Measurements from ENCODE around the gene NR4A1. TPM values are rescaled to one million over a fixed set of nuclear protein-coding genes. Genes with fewer than 3 reads are reported as not detected.

Gene NR4A1
- total RNA-seq, 1 experiment from 2014 or later = 26.9 TPM

DNA sequence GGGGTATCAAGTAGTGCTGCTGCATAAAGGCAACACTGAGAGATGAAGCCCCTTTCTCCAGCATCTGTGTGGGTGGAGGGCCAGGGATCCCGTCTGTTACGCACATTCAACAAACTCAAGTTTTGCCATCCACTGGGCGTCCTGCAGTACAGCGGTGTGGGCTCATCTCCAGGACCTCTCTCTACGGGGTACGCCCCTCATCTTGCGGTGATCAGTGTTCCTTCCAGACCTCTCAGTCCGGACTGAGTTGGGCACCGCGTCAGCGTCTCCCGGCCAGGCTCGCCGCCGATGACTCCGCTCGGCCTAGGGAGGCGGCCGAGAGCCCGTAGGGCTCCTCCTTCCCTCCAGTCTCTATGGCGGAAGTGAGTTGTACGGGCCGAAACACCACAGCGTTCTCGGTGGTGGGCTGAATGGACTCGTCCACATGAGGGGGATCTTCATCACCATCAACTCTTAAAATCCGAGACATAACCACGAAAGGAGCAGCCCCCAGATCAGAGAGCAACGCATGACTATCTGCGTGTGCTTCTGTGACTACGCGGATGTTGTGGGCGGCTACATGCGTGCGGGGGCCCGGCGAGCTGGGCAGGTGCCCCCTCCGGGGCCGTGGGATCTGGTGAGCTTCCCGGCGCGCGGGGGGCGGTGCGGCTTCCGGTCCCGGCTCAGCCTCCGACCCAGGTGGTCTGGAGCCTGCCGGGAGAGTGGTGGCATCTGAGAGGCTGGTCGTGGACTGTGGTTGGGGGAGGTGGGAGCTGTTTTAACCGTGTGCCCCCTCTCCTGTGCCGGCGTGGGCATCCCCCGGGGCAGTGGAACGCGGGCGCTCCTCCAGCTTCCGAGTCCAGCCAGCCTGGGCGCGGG lies 18.3 kb downstream of the NR4A1 start, which contains the start of gene ATG101 (continued):
- TF ChIP-seq, protein P1, sequence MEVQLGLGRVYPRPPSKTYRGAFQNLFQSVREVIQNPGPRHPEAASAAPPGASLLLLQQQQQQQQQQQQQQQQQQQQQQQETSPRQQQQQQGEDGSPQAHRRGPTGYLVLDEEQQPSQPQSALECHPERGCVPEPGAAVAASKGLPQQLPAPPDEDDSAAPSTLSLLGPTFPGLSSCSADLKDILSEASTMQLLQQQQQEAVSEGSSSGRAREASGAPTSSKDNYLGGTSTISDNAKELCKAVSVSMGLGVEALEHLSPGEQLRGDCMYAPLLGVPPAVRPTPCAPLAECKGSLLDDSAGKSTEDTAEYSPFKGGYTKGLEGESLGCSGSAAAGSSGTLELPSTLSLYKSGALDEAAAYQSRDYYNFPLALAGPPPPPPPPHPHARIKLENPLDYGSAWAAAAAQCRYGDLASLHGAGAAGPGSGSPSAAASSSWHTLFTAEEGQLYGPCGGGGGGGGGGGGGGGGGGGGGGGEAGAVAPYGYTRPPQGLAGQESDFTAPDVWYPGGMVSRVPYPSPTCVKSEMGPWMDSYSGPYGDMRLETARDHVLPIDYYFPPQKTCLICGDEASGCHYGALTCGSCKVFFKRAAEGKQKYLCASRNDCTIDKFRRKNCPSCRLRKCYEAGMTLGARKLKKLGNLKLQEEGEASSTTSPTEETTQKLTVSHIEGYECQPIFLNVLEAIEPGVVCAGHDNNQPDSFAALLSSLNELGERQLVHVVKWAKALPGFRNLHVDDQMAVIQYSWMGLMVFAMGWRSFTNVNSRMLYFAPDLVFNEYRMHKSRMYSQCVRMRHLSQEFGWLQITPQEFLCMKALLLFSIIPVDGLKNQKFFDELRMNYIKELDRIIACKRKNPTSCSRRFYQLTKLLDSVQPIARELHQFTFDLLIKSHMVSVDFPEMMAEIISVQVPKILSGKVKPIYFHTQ (CRISPR knock-in tag; IDR thresholded peaks at IDR 0.05) = no peak
- TF ChIP-seq GABPB1 (CRISPR knock-in tag; IDR thresholded peaks at IDR 0.05) (peak; percentile 72; the same call in 1 of the 2 replicates), CBFB (CRISPR knock-in tag; IDR thresholded peaks at IDR 0.05; ENCODE audit: low read depth) (no peak), NR2C2 (CRISPR knock-in tag; IDR thresholded peaks at IDR 0.05) (no peak), MXD4 (CRISPR knock-in tag; IDR thresholded peaks at IDR 0.05; ENCODE audit: borderline replicate concordance) (no peak), GTF2I (CRISPR knock-in tag; conservative IDR thresholded peaks at IDR 0.05) (no peak), FOXJ3 (CRISPR knock-in tag; IDR thresholded peaks at IDR 0.05; ENCODE audit: borderline replicate concordance) (no peak), PREB (CRISPR knock-in tag; IDR thresholded peaks at IDR 0.05; ENCODE audit: borderline replicate concordance) (no peak)
- TF ChIP-seq, protein P2, sequence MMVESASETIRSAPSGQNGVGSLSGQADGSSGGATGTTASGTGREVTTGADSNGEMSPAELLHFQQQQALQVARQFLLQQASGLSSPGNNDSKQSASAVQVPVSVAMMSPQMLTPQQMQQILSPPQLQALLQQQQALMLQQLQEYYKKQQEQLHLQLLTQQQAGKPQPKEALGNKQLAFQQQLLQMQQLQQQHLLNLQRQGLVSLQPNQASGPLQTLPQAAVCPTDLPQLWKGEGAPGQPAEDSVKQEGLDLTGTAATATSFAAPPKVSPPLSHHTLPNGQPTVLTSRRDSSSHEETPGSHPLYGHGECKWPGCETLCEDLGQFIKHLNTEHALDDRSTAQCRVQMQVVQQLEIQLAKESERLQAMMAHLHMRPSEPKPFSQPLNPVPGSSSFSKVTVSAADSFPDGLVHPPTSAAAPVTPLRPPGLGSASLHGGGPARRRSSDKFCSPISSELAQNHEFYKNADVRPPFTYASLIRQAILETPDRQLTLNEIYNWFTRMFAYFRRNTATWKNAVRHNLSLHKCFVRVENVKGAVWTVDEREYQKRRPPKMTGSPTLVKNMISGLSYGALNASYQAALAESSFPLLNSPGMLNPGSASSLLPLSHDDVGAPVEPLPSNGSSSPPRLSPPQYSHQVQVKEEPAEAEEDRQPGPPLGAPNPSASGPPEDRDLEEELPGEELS (CRISPR knock-in tag; IDR thresholded peaks at IDR 0.05) = peak; percentile 83
- TF ChIP-seq, protein P3, sequence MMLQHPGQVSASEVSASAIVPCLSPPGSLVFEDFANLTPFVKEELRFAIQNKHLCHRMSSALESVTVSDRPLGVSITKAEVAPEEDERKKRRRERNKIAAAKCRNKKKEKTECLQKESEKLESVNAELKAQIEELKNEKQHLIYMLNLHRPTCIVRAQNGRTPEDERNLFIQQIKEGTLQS (CRISPR knock-in tag; conservative IDR thresholded peaks at IDR 0.05) = no peak
- TF ChIP-seq, protein P4, sequence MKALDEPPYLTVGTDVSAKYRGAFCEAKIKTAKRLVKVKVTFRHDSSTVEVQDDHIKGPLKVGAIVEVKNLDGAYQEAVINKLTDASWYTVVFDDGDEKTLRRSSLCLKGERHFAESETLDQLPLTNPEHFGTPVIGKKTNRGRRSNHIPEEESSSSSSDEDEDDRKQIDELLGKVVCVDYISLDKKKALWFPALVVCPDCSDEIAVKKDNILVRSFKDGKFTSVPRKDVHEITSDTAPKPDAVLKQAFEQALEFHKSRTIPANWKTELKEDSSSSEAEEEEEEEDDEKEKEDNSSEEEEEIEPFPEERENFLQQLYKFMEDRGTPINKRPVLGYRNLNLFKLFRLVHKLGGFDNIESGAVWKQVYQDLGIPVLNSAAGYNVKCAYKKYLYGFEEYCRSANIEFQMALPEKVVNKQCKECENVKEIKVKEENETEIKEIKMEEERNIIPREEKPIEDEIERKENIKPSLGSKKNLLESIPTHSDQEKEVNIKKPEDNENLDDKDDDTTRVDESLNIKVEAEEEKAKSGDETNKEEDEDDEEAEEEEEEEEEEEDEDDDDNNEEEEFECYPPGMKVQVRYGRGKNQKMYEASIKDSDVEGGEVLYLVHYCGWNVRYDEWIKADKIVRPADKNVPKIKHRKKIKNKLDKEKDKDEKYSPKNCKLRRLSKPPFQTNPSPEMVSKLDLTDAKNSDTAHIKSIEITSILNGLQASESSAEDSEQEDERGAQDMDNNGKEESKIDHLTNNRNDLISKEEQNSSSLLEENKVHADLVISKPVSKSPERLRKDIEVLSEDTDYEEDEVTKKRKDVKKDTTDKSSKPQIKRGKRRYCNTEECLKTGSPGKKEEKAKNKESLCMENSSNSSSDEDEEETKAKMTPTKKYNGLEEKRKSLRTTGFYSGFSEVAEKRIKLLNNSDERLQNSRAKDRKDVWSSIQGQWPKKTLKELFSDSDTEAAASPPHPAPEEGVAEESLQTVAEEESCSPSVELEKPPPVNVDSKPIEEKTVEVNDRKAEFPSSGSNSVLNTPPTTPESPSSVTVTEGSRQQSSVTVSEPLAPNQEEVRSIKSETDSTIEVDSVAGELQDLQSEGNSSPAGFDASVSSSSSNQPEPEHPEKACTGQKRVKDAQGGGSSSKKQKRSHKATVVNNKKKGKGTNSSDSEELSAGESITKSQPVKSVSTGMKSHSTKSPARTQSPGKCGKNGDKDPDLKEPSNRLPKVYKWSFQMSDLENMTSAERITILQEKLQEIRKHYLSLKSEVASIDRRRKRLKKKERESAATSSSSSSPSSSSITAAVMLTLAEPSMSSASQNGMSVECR (CRISPR knock-in tag; IDR thresholded peaks at IDR 0.05; ENCODE audit: borderline replicate concordance) = no peak

- POLR2A ChIA-PET = interaction anchor here (0.7 to 4.2 kb wide), 5 partner anchors 11 to 50 kb away, joined by 3 to 17 read pairs (median 7); no protein-coding TSS in a partner anchor
- peak overlapping the region; percentile 97 for H3K4me3 Mint-ChIP-seq
- no peak for DNase-seq (ENCODE audit: low spot score)
- peaks cover 5% of the 10 kb centered on the region for H3K27me3 Mint-ChIP-seq (ENCODE audit: low read depth)
- 0 out of 2 replicates have a peak, but pooled peaks have one; percentile 19 for TF ChIP-seq NR1H2 (CRISPR knock-in tag; IDR thresholded peaks at IDR 0.05)
- no peak for TF ChIP-seq OVOL2 (CRISPR knock-in tag; IDR thresholded peaks at IDR 0.05; ENCODE audit: borderline replicate concordance)
- TF ChIP-seq ATF1 (CRISPR knock-in tag; IDR thresholded peaks at IDR 0.05) = no peak
- 0 out of 2 replicates have a peak, but pooled peaks have one; percentile 2 for TF ChIP-seq USF1 (CRISPR knock-in tag; IDR thresholded peaks at IDR 0.05)
- no peak for TF ChIP-seq IRF1 (CRISPR knock-in tag; IDR thresholded peaks at IDR 0.05)
- 0 out of 2 replicates have a peak, but pooled peaks have one; percentile 64 for TF ChIP-seq RELA (CRISPR knock-in tag; IDR thresholded peaks at IDR 0.05; ENCODE audit: borderline replicate concordance)
- peak; percentile 8; the same call in 1 of the 2 replicates for TF ChIP-seq FOXP1 (CRISPR knock-in tag; IDR thresholded peaks at IDR 0.05; ENCODE audit: borderline replicate concordance)
- TF ChIP-seq IRF2 (CRISPR knock-in tag; IDR thresholded peaks at IDR 0.05; ENCODE audit: borderline replicate concordance, low read depth) = no peak
- H3K36me3 Mint-ChIP-seq = peaks cover 31% of the 10 kb centered on the region
- ATAC-seq = no peak
- peaks cover 14% of the 10 kb centered on the region for H3K4me1 Mint-ChIP-seq
- H3K9me3 Mint-ChIP-seq = no peaks in the 10 kb centered on the region
- CTCF ChIA-PET = interaction anchor here (0.8 to 6.7 kb wide), 18 partner anchors 10 to 77 kb away, joined by 3 to 165 read pairs (median 8); partner anchors contain the start of genes NR4A1 and SMIM41
- peak overlapping the region; percentile 94 for H3K27ac Mint-ChIP-seq
These were observed 19.1 kb downstream of the NR4A1 start for GRCh38 chr12:52070185-52070925.
